WERI-Rb-1 (cell line): ENCODE data around the gene IGF1R.

Source experiments
- DNase-seq: peaks from one replicate; pipeline ENCODE4 v3.0.0-alpha.2; 2020
- H3K27ac ChIP-seq: fragments of 250-450 bp; sonication (Bioruptor Pico); 2 replicates; pipeline ENCODE4 v1.5.1; 2020; ENCODE audit warnings: mild to moderate bottlenecking, moderate library complexity
- H3K27me3 ChIP-seq: fragments of 250-450 bp; sonication (Bioruptor Pico); 2 replicates; pipeline ENCODE4 v1.5.1; 2021; ENCODE audit warnings: mild to moderate bottlenecking, low read depth, moderate library complexity; ENCODE audit not compliant: insufficient read depth, severe bottlenecking
- H3K36me3 ChIP-seq: fragments of 250-450 bp; sonication (Bioruptor Pico); 2 replicates; pipeline ENCODE4 v1.5.1; 2020; ENCODE audit warnings: mild to moderate bottlenecking, moderate library complexity
- H3K4me3 ChIP-seq: 2 replicates; pipeline ENCODE4 v1.5.1; 2011; ENCODE audit warnings: low read depth, mild to moderate bottlenecking, control low read depth, low read length
- H3K9me3 ChIP-seq: fragments of 250-450 bp; sonication (Bioruptor Pico); 2 replicates; pipeline ENCODE4 v1.5.1; 2021; ENCODE audit warnings: mild to moderate bottlenecking, moderate library complexity; ENCODE audit not compliant: severe bottlenecking
- CTCF ChIP-seq: IDR thresholded peaks from 2 replicates; pipeline ENCODE4 v1.5.1; 2011; ENCODE audit warnings: low read depth, mild to moderate bottlenecking, control low read depth, inconsistent platforms, low read length

Gene IGF1R

GRCh38 chr15:98733098-98733497 lies 84.8 kb downstream of the IGF1R start:
- no peak for DNase-seq
- no peaks in the 10 kb centered on the region for H3K36me3 ChIP-seq
- no peak overlapping the region for H3K4me3 ChIP-seq
- H3K27ac ChIP-seq, result no peak overlapping the region
- H3K27me3 ChIP-seq, result no peaks in the 10 kb centered on the region
- H3K9me3 ChIP-seq, result no peaks in the 10 kb centered on the region
- TF ChIP-seq CTCF, result no peak

GRCh38 chr15:98734466-98735199 lies 86.3 kb downstream of the IGF1R start:
- no peak overlapping the region for H3K27ac ChIP-seq

GRCh38 chr15:98735304-98735703 lies 87.0 kb downstream of the IGF1R start:
- Histone ChIP-seq H3K27ac (no peak overlapping the region), H3K36me3 (no peaks in the 10 kb centered on the region), H3K27me3 (no peaks in the 10 kb centered on the region), H3K4me3 (no peak overlapping the region), H3K9me3 (no peaks in the 10 kb centered on the region)
- no peak for DNase-seq
- no peak for TF ChIP-seq CTCF

More at GRCh38 chr15:98734466-98735199, 86.3 kb downstream of the IGF1R start:
- no peak for TF ChIP-seq CTCF
- Histone ChIP-seq H3K36me3 (no peaks in the 10 kb centered on the region), H3K27me3 (no peaks in the 10 kb centered on the region), H3K4me3 (no peak overlapping the region), H3K9me3 (no peaks in the 10 kb centered on the region)
- DNase-seq, result no peak

GRCh38 chr15:98735895-98736617 lies 87.7 kb downstream of the IGF1R start:
- Histone ChIP-seq H3K36me3 (no peaks in the 10 kb centered on the region), H3K27me3 (no peaks in the 10 kb centered on the region), H3K4me3 (no peak overlapping the region), H3K9me3 (no peaks in the 10 kb centered on the region), H3K27ac (no peak overlapping the region)
- TF ChIP-seq CTCF, result no peak
- DNase-seq, result no peak

- Histone ChIP-seq H3K36me3 (no peaks in the 10 kb centered on the region), H3K27ac (0 out of 2 replicates have a peak overlapping the region, but pooled peaks have one; percentile 10), H3K27me3 (no peaks in the 10 kb centered on the region), H3K4me3 (no peak overlapping the region), H3K9me3 (no peaks in the 10 kb centered on the region)
- no peak for DNase-seq
- TF ChIP-seq CTCF, result no peak
These were observed 88.8 kb downstream of the IGF1R start for GRCh38 chr15:98737159-98737558.
